GM12872 (cell line): Measurements from ENCODE around the gene FSIP2.

Experiments used
- TF ChIP-seq, protein P1 (sequence below): IDR thresholded peaks from 3 replicates; pipeline ENCODE4 v1.5.1; 2011; ENCODE audit warnings: low read depth, mild to moderate bottlenecking, low read length, moderate library complexity; ENCODE audit not compliant: insufficient read depth

The FSIP2 gene

DNA sequence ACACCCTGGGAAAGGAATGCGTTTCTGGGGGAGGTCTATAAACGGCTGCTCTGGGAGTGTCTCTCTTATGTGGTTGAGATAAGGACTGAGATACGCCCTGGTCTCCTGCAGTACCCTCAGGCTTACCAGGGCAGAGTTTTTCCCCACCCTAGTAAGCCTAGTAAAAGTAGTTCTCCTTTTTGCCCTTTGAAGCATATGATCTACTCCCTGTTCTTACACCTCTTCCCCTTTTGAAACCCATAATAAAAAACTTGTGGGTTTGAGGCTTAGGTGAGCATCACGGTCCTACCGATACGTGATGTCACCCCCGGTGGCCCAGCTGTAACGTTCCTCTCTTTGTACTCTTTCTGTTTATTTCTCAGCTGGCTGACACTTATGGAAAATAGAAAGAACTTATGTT is 97.4 kb downstream of the FSIP2 start:
- TF ChIP-seq, protein P1, sequence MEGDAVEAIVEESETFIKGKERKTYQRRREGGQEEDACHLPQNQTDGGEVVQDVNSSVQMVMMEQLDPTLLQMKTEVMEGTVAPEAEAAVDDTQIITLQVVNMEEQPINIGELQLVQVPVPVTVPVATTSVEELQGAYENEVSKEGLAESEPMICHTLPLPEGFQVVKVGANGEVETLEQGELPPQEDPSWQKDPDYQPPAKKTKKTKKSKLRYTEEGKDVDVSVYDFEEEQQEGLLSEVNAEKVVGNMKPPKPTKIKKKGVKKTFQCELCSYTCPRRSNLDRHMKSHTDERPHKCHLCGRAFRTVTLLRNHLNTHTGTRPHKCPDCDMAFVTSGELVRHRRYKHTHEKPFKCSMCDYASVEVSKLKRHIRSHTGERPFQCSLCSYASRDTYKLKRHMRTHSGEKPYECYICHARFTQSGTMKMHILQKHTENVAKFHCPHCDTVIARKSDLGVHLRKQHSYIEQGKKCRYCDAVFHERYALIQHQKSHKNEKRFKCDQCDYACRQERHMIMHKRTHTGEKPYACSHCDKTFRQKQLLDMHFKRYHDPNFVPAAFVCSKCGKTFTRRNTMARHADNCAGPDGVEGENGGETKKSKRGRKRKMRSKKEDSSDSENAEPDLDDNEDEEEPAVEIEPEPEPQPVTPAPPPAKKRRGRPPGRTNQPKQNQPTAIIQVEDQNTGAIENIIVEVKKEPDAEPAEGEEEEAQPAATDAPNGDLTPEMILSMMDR = no peak

DNA sequence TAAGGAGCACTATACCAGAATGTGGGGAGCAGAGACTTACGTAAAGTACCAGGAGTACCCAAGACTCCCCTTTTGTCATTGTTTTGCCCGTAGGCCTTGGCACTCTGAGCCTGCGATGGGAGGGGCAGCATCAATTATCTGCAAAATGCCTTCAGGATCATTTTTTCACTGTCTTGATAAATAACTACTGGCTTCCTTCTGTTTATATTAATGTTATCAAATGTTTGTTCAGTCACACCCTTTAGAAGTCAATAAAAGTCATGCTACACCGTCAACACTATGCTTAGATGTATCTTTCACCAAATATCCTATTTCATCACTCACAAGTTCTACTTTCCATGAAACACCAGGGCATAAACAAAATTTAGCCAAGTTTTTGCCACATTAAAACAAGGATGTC is 116.3 kb downstream of the FSIP2 start:
- TF ChIP-seq, protein P1 = no peak

DNA sequence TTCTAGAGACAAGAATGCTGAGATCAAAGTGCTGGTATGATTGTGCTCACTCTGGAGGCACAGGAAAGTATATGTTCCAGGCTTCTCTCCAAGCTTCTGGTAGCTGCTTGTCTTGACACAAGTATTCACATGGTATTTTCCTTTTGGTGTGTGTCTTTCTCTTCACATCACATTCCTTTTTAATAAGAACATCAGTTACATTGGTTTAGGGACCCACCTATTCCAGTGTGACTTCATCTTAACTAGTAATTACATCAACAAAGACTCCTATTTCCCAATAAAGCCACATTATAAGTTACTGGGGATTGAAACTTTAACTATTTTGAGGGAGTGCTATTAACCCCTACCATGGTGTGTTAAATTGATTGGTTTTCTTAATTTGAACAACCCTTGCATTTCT is 119.1 kb downstream of the FSIP2 start:
- TF ChIP-seq, protein P1 = no peak

DNA sequence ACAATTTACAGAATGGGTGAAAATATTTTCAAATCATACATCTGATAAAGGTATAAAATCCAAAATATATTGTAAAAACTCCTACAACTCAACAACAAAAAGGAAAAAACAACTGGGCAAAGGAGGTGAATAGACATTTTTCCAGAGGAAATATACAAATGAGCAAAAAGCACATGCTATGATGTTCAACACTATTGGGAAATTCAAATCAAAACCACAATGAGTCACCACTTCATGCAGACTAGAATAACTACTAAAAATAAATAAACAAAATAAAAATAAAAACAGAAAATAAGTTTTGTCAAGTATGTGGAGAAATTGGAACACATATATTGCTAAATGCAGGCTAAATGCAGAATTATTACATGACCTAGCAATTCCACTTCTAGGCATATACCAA is 120.9 kb downstream of the FSIP2 start:
- TF ChIP-seq, protein P1 = no peak

DNA sequence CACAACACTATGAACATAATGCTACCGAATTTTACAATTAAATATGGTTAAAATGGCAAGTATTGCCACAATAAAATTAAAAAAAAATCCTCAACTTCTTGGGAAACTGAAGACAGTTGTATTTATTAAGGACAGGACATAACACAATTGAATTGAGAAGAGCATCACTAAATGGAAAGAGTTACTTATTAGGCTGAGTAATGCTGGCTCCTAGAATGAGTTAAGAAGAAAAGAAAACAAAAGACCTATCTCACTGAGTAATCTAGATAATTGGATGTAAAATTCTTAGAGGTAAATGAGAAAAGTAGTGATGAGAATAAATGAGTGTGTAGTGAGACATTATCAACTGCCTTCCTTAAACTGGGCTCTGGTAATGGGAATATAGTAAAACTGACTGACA is 121.7 kb downstream of the FSIP2 start:
- TF ChIP-seq, protein P1 = no peak

DNA sequence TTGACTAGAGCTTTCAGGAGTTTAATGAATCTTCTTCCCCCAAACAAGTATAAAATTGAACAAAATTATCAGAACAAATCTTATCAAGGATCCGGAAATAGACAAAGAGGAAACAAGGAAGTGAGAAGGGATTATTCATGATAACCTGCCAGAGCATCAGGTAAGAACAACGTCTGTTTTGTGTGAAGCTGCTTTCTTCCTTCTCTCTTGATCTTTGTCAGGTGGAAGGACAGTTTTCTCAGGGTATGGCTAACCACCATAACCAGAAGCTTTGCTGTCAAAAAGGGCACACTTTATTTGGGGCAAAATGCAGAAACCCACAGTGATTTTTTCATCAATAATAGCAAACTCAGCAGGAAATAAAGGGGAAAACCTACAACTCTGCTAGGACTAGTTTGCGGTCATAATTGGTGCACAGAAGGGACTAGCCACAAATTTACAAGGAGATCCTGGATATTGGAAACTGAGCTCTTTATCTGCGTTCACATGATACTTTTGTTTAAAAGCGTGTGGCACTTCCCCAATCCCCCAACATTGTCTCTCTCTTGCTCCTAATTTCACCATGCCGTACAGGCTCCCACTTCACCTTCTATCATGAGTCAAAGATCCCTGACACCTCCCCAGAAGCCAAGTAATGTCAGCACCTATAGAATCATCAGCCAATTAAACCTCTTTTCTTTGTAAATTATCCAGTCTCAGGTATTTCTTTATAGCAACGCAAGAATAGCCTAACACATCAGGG is 124.2 kb downstream of the FSIP2 start:
- TF ChIP-seq, protein P1 = no peak

DNA sequence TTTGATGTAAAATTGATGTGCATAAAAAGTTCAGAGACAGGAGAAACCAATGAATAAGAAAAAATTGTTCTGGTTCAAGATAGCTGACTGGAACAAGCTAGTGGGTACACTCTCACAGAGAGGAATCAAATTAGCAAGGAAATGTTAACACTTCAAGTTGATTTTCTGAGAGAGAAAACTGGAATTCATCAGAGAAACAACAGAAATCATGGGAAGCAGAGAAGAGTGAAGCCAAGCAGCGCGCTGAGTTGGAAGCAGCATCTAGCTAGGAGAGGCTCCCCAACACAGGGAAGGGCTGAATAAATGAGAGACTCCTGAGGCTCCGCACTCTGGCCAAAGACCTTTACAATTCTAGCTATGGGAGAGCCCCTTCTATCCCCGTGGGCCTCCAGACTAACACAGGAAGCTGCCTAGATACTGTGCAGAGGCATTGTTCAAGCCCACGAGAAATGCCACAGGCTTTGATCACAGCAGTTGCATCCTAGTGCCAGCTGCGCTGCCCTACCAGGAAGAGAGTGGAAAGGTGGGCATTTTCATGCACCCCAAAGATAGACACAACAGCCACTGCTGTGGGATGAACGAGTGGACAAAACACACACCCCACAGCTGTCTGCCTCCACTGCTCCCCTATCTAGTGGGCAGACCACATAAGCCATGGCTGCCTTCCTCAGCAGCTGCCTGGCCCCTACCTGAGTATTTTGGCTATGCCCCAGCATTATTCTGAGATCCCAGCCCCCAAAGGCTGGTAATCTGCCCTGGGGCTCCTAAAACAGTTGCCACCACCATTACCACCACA is 136.7 kb downstream of the FSIP2 start:
- TF ChIP-seq, protein P1 = no peak
